HUES64 (cell line): ENCODE data around the gene SPATA2.

Experiments
- H3K27ac ChIP-seq: 2 replicates; pipeline ENCODE4 v1.7.0; 2013; ENCODE audit warnings: low read depth, low read length, inconsistent platforms
- H3K27me3 ChIP-seq: 2 replicates; pipeline ENCODE4 v1.6.1; 2013; ENCODE audit warnings: mild to moderate bottlenecking, low read length; ENCODE audit not compliant: insufficient read depth
- H3K36me3 ChIP-seq: 2 replicates; pipeline ENCODE4 v1.6.1; 2013; ENCODE audit warnings: mild to moderate bottlenecking, low read length; ENCODE audit not compliant: insufficient read depth
- H3K4me1 ChIP-seq: 2 replicates; pipeline ENCODE4 v1.6.1; 2013; ENCODE audit warnings: mild to moderate bottlenecking, low read length, moderate library complexity; ENCODE audit not compliant: insufficient read depth
- H3K4me3 ChIP-seq: 2 replicates; pipeline ENCODE4 v1.5.1; 2013; ENCODE audit warnings: mild to moderate bottlenecking, low read length, moderate library complexity
- H3K9ac ChIP-seq: 2 replicates; pipeline ENCODE4 v1.6.1; 2013; ENCODE audit warnings: mild to moderate bottlenecking, low read depth, low read length
- H3K9me3 ChIP-seq: 2 replicates; pipeline ENCODE4 v1.6.1; 2013; ENCODE audit warnings: low read depth, low read length; ENCODE audit not compliant: insufficient read depth
- WGBS: fragments of 150-250, 120-280 bp; methylation state at CpG from one replicate; pipeline ENCODE4 v1.1.7; 2013; ENCODE audit warnings: missing lambda C conversion rate; 5-methylcytosine and 5-hydroxymethylcytosine counted together

SPATA2 gene

DNA sequence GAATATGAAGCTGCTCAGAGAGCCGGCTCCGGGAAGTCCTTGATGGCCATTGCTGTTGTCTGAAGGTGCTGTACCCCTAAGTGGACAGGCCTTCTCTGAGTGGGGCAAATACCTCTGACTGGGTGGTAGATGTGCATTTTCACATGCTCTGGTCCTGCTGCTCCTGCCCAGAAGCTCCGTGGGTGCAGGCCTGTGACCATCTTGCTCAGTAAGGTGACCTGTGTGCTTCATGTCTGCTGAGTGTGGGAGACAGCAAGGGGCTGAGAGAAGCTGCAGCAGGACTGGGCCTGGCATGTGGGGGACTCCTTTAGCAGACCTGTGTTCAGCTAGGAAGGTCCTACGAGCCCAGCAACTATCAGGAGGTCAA lies 5.0 kb downstream of the SPATA2 start:
- no peaks in the 10 kb centered on the region for H3K27me3 ChIP-seq
- H3K4me1 ChIP-seq, result peaks cover 5% of the 10 kb centered on the region; the same call in 1 of the 2 replicates
- 89% methylated on average over 4 of the region's 4 CpGs for WGBS
- H3K4me3 ChIP-seq, result no peak overlapping the region
- no peak overlapping the region for H3K27ac ChIP-seq
- H3K9me3 ChIP-seq, result no peaks in the 10 kb centered on the region
- H3K9ac ChIP-seq, result no peak overlapping the region
- peaks cover 26% of the 10 kb centered on the region for H3K36me3 ChIP-seq

GRCh38 chr20:49909499-49910339 lies 5.6 kb downstream of the SPATA2 start:
- Histone ChIP-seq H3K4me1 (peaks cover 5% of the 10 kb centered on the region; the same call in 1 of the 2 replicates), H3K36me3 (peaks cover 32% of the 10 kb centered on the region), H3K9ac (no peak overlapping the region), H3K27me3 (no peaks in the 10 kb centered on the region), H3K4me3 (no peak overlapping the region), H3K9me3 (no peaks in the 10 kb centered on the region), H3K27ac (no peak overlapping the region)
- 88% methylated on average over 28 of the region's 28 CpGs for WGBS

GRCh38 chr20:49908258-49908565 lies 7.1 kb downstream of the SPATA2 start:
- Histone ChIP-seq H3K9me3 (no peaks in the 10 kb centered on the region), H3K9ac (no peak overlapping the region), H3K27me3 (no peaks in the 10 kb centered on the region), H3K27ac (no peak overlapping the region), H3K4me3 (no peak overlapping the region), H3K36me3 (peaks cover 43% of the 10 kb centered on the region), H3K4me1 (no peaks in the 10 kb centered on the region)
- WGBS, result 97% methylated on average over 11 of the region's 11 CpGs

GRCh38 chr20:49907405-49908257 lies 7.7 kb downstream of the SPATA2 start:
- no peak overlapping the region for H3K27ac ChIP-seq
- no peaks in the 10 kb centered on the region for H3K27me3 ChIP-seq
- H3K9me3 ChIP-seq, result no peaks in the 10 kb centered on the region
- no peaks in the 10 kb centered on the region for H3K4me1 ChIP-seq
- H3K4me3 ChIP-seq, result no peak overlapping the region
- 95% methylated on average over 19 of the region's 19 CpGs for WGBS
- no peak overlapping the region for H3K9ac ChIP-seq
- peaks cover 43% of the 10 kb centered on the region for H3K36me3 ChIP-seq

GRCh38 chr20:49906615-49907154 lies 8.6 kb downstream of the SPATA2 start:
- H3K4me3 ChIP-seq, result no peak overlapping the region
- no peaks in the 10 kb centered on the region for H3K9me3 ChIP-seq
- no peak overlapping the region for H3K9ac ChIP-seq
- H3K27me3 ChIP-seq, result no peaks in the 10 kb centered on the region
- peaks cover 43% of the 10 kb centered on the region for H3K36me3 ChIP-seq
- whole genome bisulfite sequencing, result 87% methylated on average over 15 of the region's 15 CpGs
- H3K27ac ChIP-seq, result no peak overlapping the region
- no peaks in the 10 kb centered on the region for H3K4me1 ChIP-seq

GRCh38 chr20:49906101-49906604 lies 9.2 kb downstream of the SPATA2 start:
- no peak overlapping the region for H3K9ac ChIP-seq
- 96% methylated on average over 37 of the region's 37 CpGs for WGBS
- no peaks in the 10 kb centered on the region for H3K4me1 ChIP-seq
- no peaks in the 10 kb centered on the region for H3K9me3 ChIP-seq
- H3K36me3 ChIP-seq, result peaks cover 43% of the 10 kb centered on the region
- H3K4me3 ChIP-seq, result no peak overlapping the region
- H3K27ac ChIP-seq, result no peak overlapping the region
- H3K27me3 ChIP-seq, result no peaks in the 10 kb centered on the region

DNA sequence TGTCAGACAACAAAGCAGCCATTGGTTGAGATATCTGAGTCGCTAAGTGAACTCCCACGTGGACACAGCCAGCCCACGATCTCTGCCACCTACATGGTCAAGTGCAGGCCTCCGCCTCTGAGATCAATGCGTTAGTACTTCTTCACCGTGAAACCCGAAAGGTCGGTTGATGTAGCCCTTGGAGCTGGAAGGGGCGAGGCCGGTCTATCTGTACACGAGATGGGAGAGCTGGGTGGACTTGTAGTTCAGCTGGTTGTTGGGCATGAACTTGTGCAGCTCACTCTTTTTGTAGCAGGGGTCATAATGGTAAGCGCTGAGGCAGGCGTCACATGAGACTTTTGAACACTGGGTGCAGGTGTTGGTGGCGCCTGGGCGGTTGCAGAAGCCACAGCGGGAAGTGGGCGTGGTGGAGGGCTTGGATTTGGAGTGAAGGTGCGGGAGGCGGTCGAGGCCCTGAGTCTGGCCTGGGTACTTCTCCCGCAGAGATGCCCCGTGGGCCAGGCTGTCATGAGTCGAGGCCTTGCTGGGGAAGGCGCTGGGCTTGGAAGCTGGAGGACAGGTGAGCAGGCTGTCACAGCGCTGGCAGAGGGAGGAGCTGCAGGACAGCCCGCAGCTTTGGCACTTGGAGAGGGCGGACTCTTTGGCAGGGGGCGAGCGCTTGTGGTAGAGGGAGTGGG lies 9.8 kb downstream of the SPATA2 start:
- Histone ChIP-seq H3K36me3 (peaks cover 43% of the 10 kb centered on the region), H3K4me1 (no peaks in the 10 kb centered on the region), H3K27ac (no peak overlapping the region), H3K9me3 (no peaks in the 10 kb centered on the region), H3K9ac (no peak overlapping the region), H3K4me3 (no peak overlapping the region), H3K27me3 (no peaks in the 10 kb centered on the region)
- 92% methylated on average over 29 of the region's 29 CpGs for WGBS

GRCh38 chr20:49904440-49905214 lies 10.7 kb downstream of the SPATA2 start:
- H3K4me3 ChIP-seq, result no peak overlapping the region
- WGBS, result 92% methylated on average over 16 of the region's 17 CpGs
- no peak overlapping the region for H3K9ac ChIP-seq
- peaks cover 43% of the 10 kb centered on the region for H3K36me3 ChIP-seq
- H3K27me3 ChIP-seq, result no peaks in the 10 kb centered on the region
- H3K27ac ChIP-seq, result no peak overlapping the region
- no peaks in the 10 kb centered on the region for H3K4me1 ChIP-seq
- no peaks in the 10 kb centered on the region for H3K9me3 ChIP-seq

GRCh38 chr20:49901588-49901987 lies 13.7 kb downstream of the SPATA2 start:
- Histone ChIP-seq H3K27ac (no peak overlapping the region), H3K4me1 (no peaks in the 10 kb centered on the region)
- 93% methylated on average over 5 of the region's 5 CpGs for WGBS

GRCh38 chr20:49899541-49900383 lies 15.6 kb downstream of the SPATA2 start:
- no peaks in the 10 kb centered on the region for H3K9me3 ChIP-seq
- H3K36me3 ChIP-seq, result peaks cover 11% of the 10 kb centered on the region
- no peak overlapping the region for H3K9ac ChIP-seq
- no peaks in the 10 kb centered on the region for H3K27me3 ChIP-seq
- H3K4me3 ChIP-seq, result no peak overlapping the region
- 83% methylated on average over 8 of the region's 10 CpGs for WGBS
- no peak overlapping the region for H3K27ac ChIP-seq
- no peaks in the 10 kb centered on the region for H3K4me1 ChIP-seq

More at GRCh38 chr20:49901588-49901987, 13.7 kb downstream of the SPATA2 start:
- H3K36me3 ChIP-seq, result peaks cover 27% of the 10 kb centered on the region
- H3K9me3 ChIP-seq, result no peaks in the 10 kb centered on the region
- no peak overlapping the region for H3K4me3 ChIP-seq
- no peak overlapping the region for H3K9ac ChIP-seq
- no peaks in the 10 kb centered on the region for H3K27me3 ChIP-seq
